ENCODE results near the gene NUP210. TPM values are rescaled to one million over a fixed set of nuclear protein-coding genes. Genes with fewer than 3 reads are reported as not detected.
A peak's percentile ranks its signal among the peaks of the same experiment; 100 is the strongest.

The NUP210 gene
- total RNA-seq, 2 experiments from 2014 or later = 148 TPM

DNA sequence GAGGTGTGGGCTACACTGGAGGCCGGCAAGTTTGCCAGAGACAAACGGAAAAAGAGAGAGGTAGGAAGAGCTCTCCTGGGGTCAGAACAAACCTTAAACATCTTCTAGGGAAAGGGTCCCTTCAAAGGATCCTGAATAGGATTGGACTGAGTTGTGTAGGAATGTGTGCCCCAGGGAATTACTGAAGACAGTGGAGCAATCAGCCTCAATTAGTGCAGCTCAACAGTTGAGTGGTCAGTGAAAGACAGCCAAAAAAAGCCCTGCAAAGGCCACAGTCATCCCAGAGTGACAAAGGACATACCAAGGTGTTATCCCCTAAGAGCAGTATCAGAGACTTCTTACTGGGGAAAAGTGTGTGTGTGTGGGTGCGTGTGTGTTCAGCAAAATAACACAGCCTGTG lies 70.3 kb downstream of the NUP210 start:
- Mint-ChIP-seq H3K27me3 (ENCODE audit: low read depth) (no peaks in the 10 kb centered on the region), H3K4me3 (no peak overlapping the region), H3K36me3 (ENCODE audit: low read depth) (peaks cover 69% of the 10 kb centered on the region), H3K9me3 (no peaks in the 10 kb centered on the region), H3K4me1 (ENCODE audit: low read depth) (peaks cover 77% of the 10 kb centered on the region), H3K27ac (peak overlapping the region; percentile 81)
- CTCF ChIA-PET = interaction anchor here (0.7 to 5.5 kb wide), 5 partner anchors 53 to 106 kb away, joined by 3 to 48 read pairs (median 3); no protein-coding TSS in a partner anchor
- intact Hi-C loops (cut with micrococcal nuclease) = no loop called here
- no peak for DNase-seq

- intact Hi-C loops (cut with micrococcal nuclease) = no loop called here
- no peak for DNase-seq
- Mint-ChIP-seq H3K27me3 (ENCODE audit: low read depth) (no peaks in the 10 kb centered on the region), H3K36me3 (ENCODE audit: low read depth) (peaks cover 68% of the 10 kb centered on the region), H3K27ac (peak overlapping the region; percentile 81), H3K9me3 (no peaks in the 10 kb centered on the region), H3K4me1 (ENCODE audit: low read depth) (peaks cover 75% of the 10 kb centered on the region), H3K4me3 (no peak overlapping the region)
- CTCF ChIA-PET = interaction anchor here (0.7 to 5.5 kb wide), 6 partner anchors 14 to 114 kb away, joined by 3 to 48 read pairs (median 4); no protein-coding TSS in a partner anchor
These were observed 71.3 kb downstream of the NUP210 start for GRCh38 chr3:13348661-13349396.

- Mint-ChIP-seq H3K9me3 (no peaks in the 10 kb centered on the region), H3K4me3 (no peak overlapping the region), H3K27me3 (ENCODE audit: low read depth) (no peaks in the 10 kb centered on the region), H3K4me1 (ENCODE audit: low read depth) (peaks cover 68% of the 10 kb centered on the region), H3K36me3 (ENCODE audit: low read depth) (peaks cover 65% of the 10 kb centered on the region), H3K27ac (peak overlapping the region; percentile 81)
- CTCF ChIA-PET = interaction anchor here (0.7 to 5.5 kb wide), 5 partner anchors 15 to 114 kb away, joined by 3 to 48 read pairs (median 4); no protein-coding TSS in a partner anchor
- no peak for DNase-seq
- intact Hi-C loops (cut with micrococcal nuclease) = no loop called here
These were observed 72.0 kb downstream of the NUP210 start for GRCh38 chr3:13348100-13348499.

- Mint-ChIP-seq H3K9me3 (no peaks in the 10 kb centered on the region), H3K4me3 (no peak overlapping the region)
These were observed 72.7 kb downstream of the NUP210 start for GRCh38 chr3:13347390-13347950.

GRCh38 chr3:13346481-13347389 lies 73.4 kb downstream of the NUP210 start:
- Mint-ChIP-seq H3K27me3 (ENCODE audit: low read depth) (no peaks in the 10 kb centered on the region), H3K9me3 (no peaks in the 10 kb centered on the region), H3K27ac (peak overlapping the region; percentile 81), H3K36me3 (ENCODE audit: low read depth) (peaks cover 61% of the 10 kb centered on the region), H3K4me1 (ENCODE audit: low read depth) (peaks cover 56% of the 10 kb centered on the region), H3K4me3 (no peak overlapping the region)
- intact Hi-C loops (cut with micrococcal nuclease) = loop anchor here (1.0 kb wide), 4 partner anchors 68 to 134 kb away; partner anchors contain the start of gene HDAC11
- DNase-seq = peak; percentile 93
- CTCF ChIA-PET = interaction anchor here (0.8 to 5.0 kb wide), 8 partner anchors 18 to 505 kb away, joined by 3 to 84 read pairs (median 3); partner anchors contain the start of gene RPL32

More at GRCh38 chr3:13347390-13347950, 72.7 kb downstream of the NUP210 start:
- no peaks in the 10 kb centered on the region for H3K27me3 Mint-ChIP-seq (ENCODE audit: low read depth)
- H3K4me1 Mint-ChIP-seq (ENCODE audit: low read depth) = peaks cover 62% of the 10 kb centered on the region
- DNase-seq = no peak
- CTCF ChIA-PET = interaction anchor here (1.2 to 5.5 kb wide), 2 partner anchors 105 to 115 kb away, joined by 3 to 48 read pairs; no protein-coding TSS in a partner anchor
- H3K27ac Mint-ChIP-seq = peak overlapping the region; percentile 81
- peaks cover 62% of the 10 kb centered on the region for H3K36me3 Mint-ChIP-seq (ENCODE audit: low read depth)
- intact Hi-C loops (cut with micrococcal nuclease) = no loop called here

DNA sequence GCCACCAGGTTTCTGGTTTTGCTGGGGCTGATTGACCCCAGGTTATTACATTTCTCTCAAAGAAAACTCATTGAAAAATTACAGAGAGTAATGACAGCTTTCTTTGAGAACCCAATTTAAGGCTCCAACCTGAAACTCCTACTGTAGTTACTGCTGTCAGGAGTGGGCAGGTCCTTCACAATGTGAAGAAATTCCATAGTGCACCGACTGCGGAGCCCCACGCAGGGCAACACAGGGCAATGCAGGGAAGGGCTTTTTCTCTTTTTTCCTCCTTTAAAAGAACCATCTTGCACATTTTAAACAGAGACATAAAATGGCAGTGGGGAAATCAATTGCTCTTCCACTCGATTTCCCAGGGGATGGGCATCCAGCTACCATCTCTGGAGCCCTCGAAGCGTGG lies 74.3 kb downstream of the NUP210 start:
- CTCF ChIA-PET = interaction anchor here (0.6 to 5.0 kb wide), 8 partner anchors 19 to 894 kb away, joined by 3 to 84 read pairs (median 6); no protein-coding TSS in a partner anchor
- Mint-ChIP-seq H3K36me3 (ENCODE audit: low read depth) (peaks cover 60% of the 10 kb centered on the region), H3K4me3 (no peak overlapping the region), H3K4me1 (ENCODE audit: low read depth) (peaks cover 46% of the 10 kb centered on the region), H3K27ac (peak overlapping the region; percentile 81), H3K27me3 (ENCODE audit: low read depth) (no peaks in the 10 kb centered on the region), H3K9me3 (no peaks in the 10 kb centered on the region)
- DNase-seq = no peak
- intact Hi-C loops (cut with micrococcal nuclease) = loop anchor here (1.0 kb wide), 4 partner anchors 69 to 135 kb away; partner anchors contain the start of gene HDAC11

DNA sequence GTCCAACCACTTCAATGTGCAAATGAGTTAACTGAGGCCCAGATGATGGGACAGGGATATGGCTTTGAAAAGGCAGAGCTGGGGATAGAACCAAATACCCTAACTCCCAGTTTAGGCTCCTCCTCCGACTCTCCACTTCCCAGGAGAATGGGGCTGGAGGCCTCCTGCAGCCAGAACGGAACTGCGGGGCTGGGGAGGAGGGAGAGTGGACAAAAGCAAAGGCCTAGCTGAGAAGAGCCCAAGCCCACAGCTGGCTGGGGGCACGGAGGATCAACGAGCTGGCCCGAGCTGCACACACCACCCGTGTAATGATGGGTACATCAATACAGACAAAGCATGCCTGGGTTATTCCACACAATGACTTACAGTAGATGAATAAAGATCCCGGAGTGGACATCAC lies 74.8 kb downstream of the NUP210 start:
- H3K36me3 Mint-ChIP-seq (ENCODE audit: low read depth) = peaks cover 58% of the 10 kb centered on the region
- no peaks in the 10 kb centered on the region for H3K9me3 Mint-ChIP-seq
- H3K4me3 Mint-ChIP-seq = no peak overlapping the region
- no peak for DNase-seq
- peaks cover 44% of the 10 kb centered on the region for H3K4me1 Mint-ChIP-seq (ENCODE audit: low read depth)
- intact Hi-C loops (cut with micrococcal nuclease) = no loop called here
- H3K27ac Mint-ChIP-seq = no peak overlapping the region
- CTCF ChIA-PET = interaction anchor here (0.6 to 5.0 kb wide), 6 partner anchors 13 to 895 kb away, joined by 3 to 84 read pairs (median 6); no protein-coding TSS in a partner anchor
- no peaks in the 10 kb centered on the region for H3K27me3 Mint-ChIP-seq (ENCODE audit: low read depth)

DNA sequence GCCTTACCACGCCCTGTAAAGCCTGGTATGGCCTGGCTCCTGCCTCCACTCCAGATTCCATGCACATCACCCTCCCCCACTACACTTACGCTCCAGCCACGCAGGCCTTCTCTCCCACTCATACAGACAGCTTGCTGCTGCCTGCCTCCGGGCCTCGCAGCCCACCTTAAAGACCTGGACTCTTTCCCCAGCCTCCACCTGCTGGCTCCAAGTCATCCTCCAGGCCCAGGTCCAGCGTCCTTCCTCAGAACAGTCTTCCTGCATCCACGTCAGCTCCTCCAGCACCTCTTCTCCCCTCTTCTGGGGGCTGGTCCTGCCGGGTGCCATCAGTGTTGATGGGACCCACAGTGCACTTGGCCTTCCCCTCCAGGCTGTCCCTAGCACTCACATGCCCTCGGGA lies 75.5 kb downstream of the NUP210 start:
- H3K27ac Mint-ChIP-seq = peak overlapping the region; percentile 20
- no peak overlapping the region for H3K4me3 Mint-ChIP-seq
- intact Hi-C loops (cut with micrococcal nuclease) = no loop called here
- H3K27me3 Mint-ChIP-seq (ENCODE audit: low read depth) = no peaks in the 10 kb centered on the region
- peaks cover 57% of the 10 kb centered on the region for H3K36me3 Mint-ChIP-seq (ENCODE audit: low read depth)
- DNase-seq = no peak
- H3K4me1 Mint-ChIP-seq (ENCODE audit: low read depth) = peaks cover 37% of the 10 kb centered on the region
- CTCF ChIA-PET = interaction anchor here (1.3 to 5.0 kb wide), 6 partner anchors 12 to 252 kb away, joined by 3 to 84 read pairs (median 6); no protein-coding TSS in a partner anchor
- no peaks in the 10 kb centered on the region for H3K9me3 Mint-ChIP-seq

DNA sequence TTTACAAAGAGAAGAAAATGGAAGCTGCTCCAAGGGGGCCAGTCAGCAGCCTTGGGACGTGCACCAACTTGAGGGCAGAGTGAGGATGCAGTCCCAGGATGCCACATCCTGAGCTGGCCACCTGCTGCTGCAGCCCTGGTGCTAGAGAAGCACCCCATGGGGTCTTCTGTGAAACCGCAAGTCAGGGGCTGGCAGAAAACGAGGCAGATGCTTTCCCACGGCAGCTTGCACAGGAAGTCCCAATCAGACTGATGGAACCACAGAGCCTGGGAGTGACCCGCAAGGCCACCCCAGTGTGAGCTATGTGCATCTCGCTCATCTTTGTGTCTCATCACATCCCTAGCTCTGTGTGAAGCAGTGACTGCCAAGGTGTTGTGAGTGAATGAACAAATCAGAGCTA lies 76.5 kb downstream of the NUP210 start:
- H3K9me3 Mint-ChIP-seq = no peaks in the 10 kb centered on the region
- H3K27ac Mint-ChIP-seq = no peak overlapping the region
- peaks cover 50% of the 10 kb centered on the region for H3K36me3 Mint-ChIP-seq (ENCODE audit: low read depth)
- CTCF ChIA-PET = interaction anchor here (1.2 to 5.0 kb wide), 5 partner anchors 11 to 118 kb away, joined by 3 to 84 read pairs (median 5); no protein-coding TSS in a partner anchor
- no peaks in the 10 kb centered on the region for H3K27me3 Mint-ChIP-seq (ENCODE audit: low read depth)
- peaks cover 27% of the 10 kb centered on the region for H3K4me1 Mint-ChIP-seq (ENCODE audit: low read depth)
- H3K4me3 Mint-ChIP-seq = no peak overlapping the region
- no peak for DNase-seq
- intact Hi-C loops (cut with micrococcal nuclease) = no loop called here

- CTCF ChIA-PET = interaction anchor here (1.2 kb wide), 1 partner anchor 13 kb away, joined by 3 read pairs; no protein-coding TSS in a partner anchor
- intact Hi-C loops (cut with micrococcal nuclease) = no loop called here
- Mint-ChIP-seq H3K4me1 (ENCODE audit: low read depth) (peaks cover 4% of the 10 kb centered on the region), H3K36me3 (ENCODE audit: low read depth) (peaks cover 48% of the 10 kb centered on the region), H3K4me3 (no peak overlapping the region), H3K27ac (peak overlapping the region; percentile 12), H3K27me3 (ENCODE audit: low read depth) (no peaks in the 10 kb centered on the region), H3K9me3 (no peaks in the 10 kb centered on the region)
- no peak for DNase-seq
These were observed 78.8 kb downstream of the NUP210 start for GRCh38 chr3:13341229-13341905.

DNA sequence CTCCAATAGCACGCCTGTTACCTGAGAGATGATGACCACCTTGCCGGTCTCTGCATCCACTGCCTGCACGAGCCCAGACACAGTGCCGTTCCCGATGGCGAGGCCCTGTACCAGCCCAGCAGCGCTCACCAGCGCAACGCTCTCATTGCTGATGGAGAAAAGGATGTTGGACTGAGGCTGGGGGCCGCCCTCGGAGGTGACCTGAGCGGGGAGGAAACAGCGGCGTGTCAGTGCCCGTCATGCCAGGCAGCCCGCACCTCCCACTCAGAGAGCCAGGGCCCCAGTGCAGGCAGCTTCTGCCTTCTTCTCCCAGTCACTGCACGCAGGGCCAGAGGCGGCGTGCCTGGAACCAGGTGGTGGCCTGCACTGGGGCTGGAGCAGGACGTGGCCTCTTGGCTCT lies 80.3 kb downstream of the NUP210 start:
- no peak for DNase-seq
- no peak overlapping the region for H3K27ac Mint-ChIP-seq
- no peaks in the 10 kb centered on the region for H3K4me1 Mint-ChIP-seq (ENCODE audit: low read depth)
- no peaks in the 10 kb centered on the region for H3K27me3 Mint-ChIP-seq (ENCODE audit: low read depth)
- H3K36me3 Mint-ChIP-seq (ENCODE audit: low read depth) = peaks cover 43% of the 10 kb centered on the region
- no peaks in the 10 kb centered on the region for H3K9me3 Mint-ChIP-seq
- intact Hi-C loops (cut with micrococcal nuclease) = no loop called here
- CTCF ChIA-PET = no interaction called here
- H3K4me3 Mint-ChIP-seq = no peak overlapping the region
